Hippocampal formation (tissue), 2 donors: Measurements from ENCODE around the gene MAFB.
A peak's percentile ranks its signal among the peaks of the same experiment; 100 is the strongest.
"Not testable (repeated sequence)": the region's sequence is repeated elsewhere in the genome, so short reads cannot be mapped to it uniquely, and the experiment has no call there.

Experiments used
- DNase-seq, 2 donors: peaks; one replicate each; lab custom pipeline; 2025; lab: John Stamatoyannopoulos, UW

MAFB gene

GRCh38 chr20:40689100-40689942 lies at the start of gene MAFB:
TSS of gene MAFB (minus strand) at chr20:40689236. CDS start at chr20:40688850, 386 bp downstream.
- peak; percentile 95 for DNase-seq

GRCh38 chr20:40736468-40736867 lies 47.4 kb upstream of the MAFB start:
- DNase-seq = not testable (repeated sequence)

GRCh38 chr20:40728996-40729395 lies 40.0 kb upstream of the MAFB start:
- no peak for DNase-seq

- no peak for DNase-seq
Observed at GRCh38 chr20:40728470-40728869, 39.4 kb upstream of the MAFB start.

- DNase-seq = no peak
Observed at GRCh38 chr20:40727960-40728359, 38.9 kb upstream of the MAFB start.

GRCh38 chr20:40726776-40727175 lies 37.7 kb upstream of the MAFB start:
- DNase-seq = no peak

DNA sequence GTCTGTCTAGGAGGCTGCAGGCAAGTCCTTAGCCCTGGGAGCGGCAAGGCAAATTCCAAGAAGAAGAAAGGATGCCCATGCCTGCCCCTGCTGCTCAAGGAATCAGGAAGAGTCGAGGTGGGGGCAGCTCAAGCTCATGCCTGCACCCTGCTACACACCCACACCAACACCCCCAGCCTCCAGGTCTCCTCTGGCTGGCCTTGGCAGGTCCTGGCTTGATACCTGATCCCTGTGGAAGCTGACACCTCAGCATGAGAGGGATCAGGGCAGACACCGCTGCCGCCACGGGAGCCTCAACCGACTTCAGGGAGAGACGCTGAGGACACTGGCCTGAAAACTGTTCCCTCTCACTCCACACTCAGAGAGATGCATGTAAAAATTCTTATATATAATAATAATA lies 35.5 kb upstream of the MAFB start:
- no peak for DNase-seq

- DNase-seq = no peak
Observed at GRCh38 chr20:40720826-40721225, 31.8 kb upstream of the MAFB start.

DNA sequence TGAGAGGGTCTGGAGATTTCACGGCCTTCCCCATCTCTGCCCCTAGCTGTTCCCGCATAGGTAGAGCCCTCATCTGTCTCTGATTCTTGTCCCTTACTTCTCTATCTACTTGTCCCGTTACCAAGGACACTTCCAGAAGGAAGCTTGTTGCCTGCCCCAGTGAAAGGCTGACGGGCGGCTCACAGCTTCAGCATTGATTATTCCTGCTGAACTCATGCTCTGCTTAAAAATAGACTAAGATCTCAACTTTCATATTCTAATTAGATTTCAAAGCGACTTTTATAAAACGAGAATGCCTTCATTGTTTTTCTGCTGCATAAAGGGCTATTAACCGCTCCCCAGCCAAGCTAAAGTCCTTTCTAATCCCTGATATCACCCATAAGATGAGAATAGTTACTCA lies 31.1 kb upstream of the MAFB start:
- no peak for DNase-seq

- no peak for DNase-seq
Observed at GRCh38 chr20:40718982-40719729, 30.1 kb upstream of the MAFB start.

DNA sequence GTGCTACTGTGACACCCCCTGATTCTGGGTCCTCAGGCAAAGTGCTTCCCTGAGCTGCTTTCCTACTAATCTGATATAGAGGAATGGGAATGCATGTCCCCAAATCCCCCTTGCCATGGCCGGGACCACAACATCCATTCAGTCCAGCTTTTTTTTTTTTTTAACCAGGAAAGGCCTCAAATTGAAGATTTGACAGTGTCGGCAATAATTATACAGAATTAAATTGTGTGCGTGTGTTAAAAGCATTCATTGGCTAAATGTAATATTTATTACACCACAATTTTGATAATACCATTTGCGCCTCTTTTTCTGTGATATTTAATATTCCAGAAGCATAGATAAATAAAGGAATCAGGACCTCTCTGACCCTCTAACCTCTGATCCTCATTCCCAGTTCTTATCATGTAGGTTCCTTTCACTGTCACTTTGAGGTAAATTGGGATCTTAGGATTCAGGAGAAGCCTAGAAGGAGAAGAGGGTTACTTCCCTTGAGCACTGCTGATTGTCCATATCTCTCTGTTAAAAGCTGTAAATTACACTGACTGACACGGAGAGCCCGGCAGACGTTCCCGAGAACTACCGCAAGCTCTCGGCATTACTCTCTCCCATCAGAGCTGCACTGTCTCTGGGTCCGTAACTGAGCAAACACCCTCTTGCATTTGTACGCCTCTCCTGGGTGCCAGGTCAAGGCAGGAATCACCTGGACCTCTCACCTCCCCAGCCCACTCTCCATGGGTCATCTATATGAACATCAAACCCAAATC lies 29.4 kb upstream of the MAFB start:
- DNase-seq = no peak

GRCh38 chr20:40717343-40717865 lies 28.4 kb upstream of the MAFB start:
- DNase-seq = no peak

DNA sequence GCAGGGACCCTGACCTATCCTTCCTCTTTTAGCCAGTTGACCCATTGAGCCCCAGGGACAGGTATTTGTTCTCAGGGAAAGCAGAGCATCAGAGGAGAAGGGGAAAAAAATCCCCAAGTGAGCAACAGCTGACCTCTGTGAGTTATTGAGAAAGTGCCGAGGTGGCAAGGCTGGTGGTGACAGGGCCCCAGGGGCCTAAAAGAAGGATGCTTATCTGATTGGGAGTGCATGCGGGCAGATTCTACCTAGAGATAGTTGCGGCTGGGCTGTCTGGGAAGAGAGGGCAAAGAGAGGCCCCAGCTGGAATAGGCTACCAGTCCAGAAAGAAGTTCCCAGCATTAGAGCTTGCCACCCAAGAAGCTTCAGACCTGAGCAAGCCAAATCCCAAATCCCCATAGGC lies 26.5 kb upstream of the MAFB start:
- DNase-seq = no peak

DNA sequence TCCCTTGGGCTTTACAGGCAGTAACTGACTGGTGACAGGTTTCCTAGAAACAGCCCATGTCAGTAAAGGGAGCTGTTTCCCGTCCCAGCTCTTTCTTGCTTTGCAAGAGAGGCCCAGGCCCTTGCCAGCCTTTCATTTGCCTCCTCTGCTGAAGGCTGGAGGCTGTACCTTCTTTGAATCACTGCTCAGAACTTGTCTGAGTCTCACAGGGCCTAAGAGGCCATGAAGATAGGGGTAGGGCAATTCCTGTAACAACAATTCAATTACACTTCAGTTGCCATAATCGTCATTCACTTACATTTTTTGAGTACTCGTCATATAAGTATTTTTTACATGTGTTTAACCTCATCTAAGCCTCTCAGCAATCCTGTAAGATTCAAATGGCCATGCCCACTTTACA lies 25.9 kb upstream of the MAFB start:
- no peak for DNase-seq

- DNase-seq = no peak
Observed at GRCh38 chr20:40714109-40714508, 25.1 kb upstream of the MAFB start.

- DNase-seq = no peak
Observed at GRCh38 chr20:40713508-40713907, 24.5 kb upstream of the MAFB start.

DNA sequence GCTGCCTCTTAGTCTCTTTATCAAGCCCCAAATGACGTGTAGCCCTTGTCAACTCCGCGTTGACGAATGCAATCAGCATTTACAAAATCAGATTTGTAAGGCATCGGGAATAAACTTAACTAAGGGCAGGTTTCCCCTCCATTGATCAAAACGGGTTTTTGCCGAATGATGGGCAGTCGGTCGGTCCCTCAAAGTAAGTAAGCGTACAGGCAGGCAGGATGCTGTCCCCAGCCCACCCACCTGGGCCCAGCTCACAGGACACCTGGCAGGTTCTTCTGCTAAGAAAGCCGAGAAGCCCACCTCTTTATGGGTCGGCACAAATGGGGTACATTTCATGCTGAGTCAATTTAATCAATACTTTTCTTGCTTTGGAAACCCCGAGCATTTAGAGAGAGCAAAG lies 22.0 kb upstream of the MAFB start:
- DNase-seq = no peak

DNA sequence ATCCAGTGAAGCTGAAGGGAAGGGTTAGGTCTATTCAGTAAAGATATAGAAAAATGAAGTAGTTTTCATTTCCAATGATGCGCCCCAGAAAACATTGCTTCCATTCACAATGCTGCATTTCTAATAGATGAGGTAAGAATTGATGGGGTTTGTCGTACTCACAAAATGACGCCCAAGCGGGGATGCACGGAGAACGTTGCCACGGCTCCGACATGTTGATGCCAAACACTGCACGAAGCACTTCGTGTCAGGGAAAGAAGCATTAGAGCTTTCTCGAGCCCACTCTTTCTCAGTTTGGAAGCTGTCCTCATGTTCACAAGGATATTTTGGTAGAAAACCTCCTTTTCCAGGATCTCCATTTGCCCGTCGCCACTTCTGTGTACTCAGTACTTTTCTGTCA lies 21.6 kb upstream of the MAFB start:
- DNase-seq = no peak

- no peak for DNase-seq
Observed at GRCh38 chr20:40706977-40707582, 18.0 kb upstream of the MAFB start.

DNA sequence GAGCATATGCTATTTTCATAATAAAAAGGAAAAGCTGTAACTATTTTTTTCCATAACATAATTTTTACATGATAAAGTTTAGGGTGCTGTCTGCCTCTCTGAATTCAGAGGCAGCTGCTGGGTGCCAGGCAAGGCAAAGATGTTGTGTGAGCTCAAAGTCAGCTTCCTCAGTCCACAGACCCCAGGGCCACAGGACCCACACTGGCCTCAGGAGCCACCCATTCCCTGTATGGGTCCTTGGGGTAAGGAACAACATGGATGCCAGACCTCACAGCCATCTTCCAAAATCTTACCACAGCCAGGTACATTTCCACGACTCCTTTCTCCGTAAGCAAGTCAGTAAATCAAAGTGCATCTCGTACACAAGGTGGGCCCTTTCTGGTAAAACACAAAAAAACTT lies 16.4 kb upstream of the MAFB start:
- DNase-seq = no peak

DNA sequence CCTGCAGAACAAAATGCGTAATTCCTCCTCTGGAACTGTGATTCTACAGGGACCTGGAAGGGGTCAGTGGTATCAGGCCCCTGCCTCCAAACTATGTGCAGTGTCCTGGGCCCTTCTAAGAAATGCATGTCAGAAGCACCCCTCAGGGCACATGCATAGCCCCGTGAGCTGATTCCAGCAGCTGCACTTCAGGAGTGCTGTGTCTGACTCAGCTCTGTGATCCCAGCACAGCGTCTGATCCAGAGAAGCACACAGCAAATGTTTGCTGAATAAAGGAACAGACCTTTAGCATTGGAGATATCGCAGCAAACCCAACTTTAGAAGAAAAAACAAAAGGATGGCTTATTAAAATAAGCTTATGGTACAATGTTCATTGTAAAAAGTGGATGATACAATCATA lies 15.8 kb upstream of the MAFB start:
- no peak for DNase-seq

DNA sequence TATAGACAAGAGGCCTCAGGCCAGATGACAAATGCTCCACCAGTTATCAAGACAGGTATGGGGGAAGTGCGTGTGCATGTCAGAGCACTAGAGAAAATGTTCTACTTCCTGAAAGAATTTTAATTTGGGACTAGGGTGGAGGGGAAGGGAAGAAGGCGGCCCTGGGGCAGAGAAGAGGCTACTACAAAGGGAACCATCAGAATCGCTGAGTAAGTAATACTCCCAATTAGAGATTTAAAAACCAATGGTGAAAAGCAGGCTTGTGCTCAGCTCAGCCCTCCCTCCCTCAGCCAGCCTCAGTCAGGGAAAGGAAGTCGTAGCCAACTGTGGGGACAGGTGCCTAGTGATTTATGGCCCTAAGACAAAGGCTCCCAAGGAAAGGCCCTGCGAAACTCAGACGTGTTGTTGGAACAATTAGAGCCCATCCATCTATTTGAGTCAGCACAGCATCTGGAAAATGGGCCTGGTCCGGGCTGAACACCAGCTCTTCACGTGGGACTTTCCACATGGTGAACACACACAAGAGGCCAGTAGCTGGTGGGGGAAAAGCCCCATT lies 15.0 kb upstream of the MAFB start:
- no peak for DNase-seq
